HG02588 (cell line): ENCODE data around the gene PLSCR4.
"Not testable (repeated sequence)": the region's sequence is repeated elsewhere in the genome, so short reads cannot be mapped to it uniquely, and the experiment has no call there.

Experiments
- ATAC-seq: cut with Tn5 transposase; IDR thresholded peaks from one replicate; pipeline ENCODE4 v1.9.1; 2021; ENCODE audit warnings: mild to moderate bottlenecking, moderate library complexity; ENCODE audit not compliant: unreplicated experiment

PLSCR4 gene

GRCh38 chr3:146247911-146248310 is 3.0 kb downstream of the PLSCR4 start:
- no peak for ATAC-seq

DNA sequence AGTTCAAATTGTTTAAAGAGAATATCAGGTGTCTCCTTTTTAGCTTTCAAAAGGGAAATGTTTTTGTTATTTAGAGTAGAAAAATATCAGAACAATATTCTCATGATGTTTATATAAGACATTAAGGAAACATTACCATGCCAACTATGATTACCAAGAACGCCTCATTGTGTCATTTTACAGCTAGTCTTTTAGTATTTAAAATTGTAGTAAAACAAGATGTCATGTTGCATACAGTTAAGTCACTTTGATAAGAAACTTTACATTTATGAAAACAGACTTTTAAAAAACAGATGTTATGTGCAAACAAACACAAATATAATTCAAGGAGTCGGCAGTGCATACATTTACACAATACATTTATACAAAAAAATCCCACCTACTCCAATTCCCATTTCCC is 4.4 kb downstream of the PLSCR4 start:
- ATAC-seq = no peak

- ATAC-seq = no peak
Observed at GRCh38 chr3:146243559-146243958, 7.3 kb downstream of the PLSCR4 start.

- no peak for ATAC-seq
Observed at GRCh38 chr3:146241523-146242240, 9.2 kb downstream of the PLSCR4 start.

- no peak for ATAC-seq
Observed at GRCh38 chr3:146233487-146233886, 17.4 kb downstream of the PLSCR4 start.

GRCh38 chr3:146227486-146227885 is 23.4 kb downstream of the PLSCR4 start:
- no peak for ATAC-seq

DNA sequence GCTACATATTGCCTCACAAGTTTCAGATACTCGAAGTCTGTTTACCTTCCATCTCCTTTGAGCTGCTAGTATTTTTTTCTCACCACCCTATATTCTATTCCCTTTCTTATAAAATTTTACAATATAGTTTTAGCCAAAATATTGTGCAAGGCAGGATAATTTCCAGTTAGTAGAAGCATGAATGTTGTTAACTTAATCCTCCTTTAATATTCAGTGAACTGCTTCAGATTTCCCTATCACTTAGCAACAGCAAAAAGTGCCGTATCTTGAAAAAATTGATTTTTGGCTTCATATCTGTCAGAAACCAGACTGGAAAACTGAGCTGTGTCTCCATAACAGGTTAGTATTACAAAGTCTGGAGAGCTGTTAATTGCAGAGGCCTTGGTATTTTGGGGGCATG is 24.0 kb downstream of the PLSCR4 start:
- ATAC-seq = no peak

DNA sequence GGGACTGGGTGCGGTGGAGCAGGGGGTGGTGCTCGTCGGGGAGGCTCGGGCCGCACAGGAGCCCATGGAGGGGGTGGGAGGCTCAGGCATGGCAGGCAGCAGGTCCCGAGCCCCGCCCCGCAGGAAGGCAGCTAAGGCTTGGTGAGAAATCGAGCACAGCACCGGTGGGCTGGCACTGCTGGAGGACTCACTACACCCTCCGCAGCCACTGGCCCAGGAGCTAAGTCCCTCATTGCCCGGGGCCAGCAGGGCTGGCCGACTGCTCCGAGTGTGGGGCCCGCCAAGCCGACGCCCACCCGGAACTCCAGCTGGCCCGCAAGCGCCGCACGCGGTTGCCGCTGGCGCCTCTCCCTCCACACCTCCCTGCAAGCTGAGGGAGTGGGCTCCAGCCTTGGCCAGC is 25.4 kb downstream of the PLSCR4 start:
- not testable (repeated sequence) for ATAC-seq

DNA sequence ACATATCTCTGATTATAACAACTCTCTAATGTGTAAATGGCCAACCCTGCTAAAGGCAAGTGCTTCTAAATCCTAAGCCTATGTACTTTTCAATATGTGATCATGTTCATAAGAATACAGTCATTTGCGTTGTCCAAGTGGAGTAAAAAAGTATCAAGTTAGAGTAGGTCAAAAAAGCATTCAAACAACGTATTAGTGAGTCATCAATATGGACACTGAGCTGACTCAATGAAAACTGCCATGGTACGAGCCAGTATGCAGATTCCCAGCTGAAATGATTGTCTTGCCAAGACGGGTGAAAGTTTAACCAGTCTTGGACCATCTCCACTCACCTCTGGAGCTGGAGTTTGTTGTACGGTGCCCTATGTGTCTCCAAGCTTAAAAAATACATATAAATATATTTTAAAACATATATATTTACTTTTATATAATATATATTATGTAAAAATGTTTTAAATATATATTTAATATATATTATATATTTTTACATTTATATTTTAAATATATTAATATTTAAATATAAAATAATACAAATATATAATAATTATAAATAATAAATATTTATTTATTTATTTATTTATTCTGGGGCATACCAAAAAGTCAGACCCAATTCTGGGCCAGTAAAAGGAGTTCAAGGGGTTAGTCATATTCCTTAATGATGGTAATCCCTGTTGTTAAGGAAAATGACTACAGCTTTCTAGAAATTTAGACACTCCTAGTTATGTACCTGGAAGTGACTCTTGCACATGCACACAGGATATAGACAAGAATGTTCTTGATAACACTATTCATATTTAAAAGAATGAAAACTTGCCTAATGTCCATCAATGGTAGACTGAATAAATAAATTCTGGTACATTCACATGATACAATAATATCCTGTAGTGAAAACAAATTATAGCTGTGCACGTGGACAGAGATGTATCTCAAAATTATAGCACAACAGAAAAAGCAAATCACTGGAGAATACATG is 27.2 kb downstream of the PLSCR4 start:
- ATAC-seq = no peak

DNA sequence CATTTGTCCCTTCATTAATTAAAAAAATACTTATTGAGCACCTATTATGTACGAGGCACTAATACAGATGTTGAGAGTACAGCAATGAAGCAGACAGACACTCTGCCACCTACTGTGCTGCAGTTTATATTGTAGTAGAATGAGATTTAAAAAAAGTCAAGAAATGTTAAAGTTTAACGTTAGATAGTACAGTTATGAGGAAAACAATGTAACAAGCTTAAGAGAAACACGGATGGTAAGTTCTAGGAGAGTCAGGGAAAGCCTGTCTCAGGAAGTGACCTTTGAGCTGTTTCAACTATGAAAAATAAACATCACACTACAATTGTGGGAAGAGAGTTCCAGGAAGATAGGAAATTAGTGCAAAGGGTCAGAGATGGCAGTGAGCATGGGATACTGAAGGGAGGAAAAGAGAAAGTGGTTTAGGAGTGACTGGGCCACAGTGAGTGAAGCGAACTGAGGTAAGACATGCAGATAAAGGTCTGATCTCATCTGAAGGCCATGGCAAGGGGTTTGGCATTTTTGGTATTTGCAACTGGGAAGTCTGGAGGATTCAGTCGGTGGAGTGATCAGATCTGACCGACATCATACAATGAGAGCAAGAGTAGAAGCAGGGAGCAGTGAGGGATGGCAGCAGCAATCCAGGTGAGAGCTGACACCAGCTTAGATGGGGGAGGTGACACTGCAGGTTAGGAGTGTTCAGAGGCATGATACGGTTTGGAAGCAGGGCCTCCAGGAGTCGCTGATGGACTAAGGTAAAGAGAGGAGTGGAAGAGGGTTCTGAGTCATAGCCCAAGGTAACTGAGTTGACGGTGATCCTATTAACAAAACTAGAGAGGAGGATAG is 28.5 kb downstream of the PLSCR4 start:
- no peak for ATAC-seq

DNA sequence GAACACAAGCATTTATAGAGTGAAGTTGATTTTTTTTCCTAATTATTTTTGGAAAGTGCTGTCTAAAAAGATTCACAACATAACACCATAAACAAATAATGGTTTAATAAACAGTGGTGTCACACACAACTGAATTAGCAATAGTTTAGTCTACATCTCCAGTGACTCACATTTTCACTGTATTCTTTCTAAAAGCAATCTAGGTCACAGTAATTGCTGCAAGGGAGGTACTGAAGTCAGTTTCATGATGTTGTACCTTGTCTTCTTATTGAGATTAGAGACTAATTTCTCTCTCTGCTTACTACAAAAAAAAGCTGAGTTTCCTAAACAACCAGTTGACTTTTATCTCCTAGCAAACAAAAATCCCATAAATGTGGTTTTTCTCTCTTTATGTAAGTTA is 29.6 kb downstream of the PLSCR4 start:
- no peak for ATAC-seq

DNA sequence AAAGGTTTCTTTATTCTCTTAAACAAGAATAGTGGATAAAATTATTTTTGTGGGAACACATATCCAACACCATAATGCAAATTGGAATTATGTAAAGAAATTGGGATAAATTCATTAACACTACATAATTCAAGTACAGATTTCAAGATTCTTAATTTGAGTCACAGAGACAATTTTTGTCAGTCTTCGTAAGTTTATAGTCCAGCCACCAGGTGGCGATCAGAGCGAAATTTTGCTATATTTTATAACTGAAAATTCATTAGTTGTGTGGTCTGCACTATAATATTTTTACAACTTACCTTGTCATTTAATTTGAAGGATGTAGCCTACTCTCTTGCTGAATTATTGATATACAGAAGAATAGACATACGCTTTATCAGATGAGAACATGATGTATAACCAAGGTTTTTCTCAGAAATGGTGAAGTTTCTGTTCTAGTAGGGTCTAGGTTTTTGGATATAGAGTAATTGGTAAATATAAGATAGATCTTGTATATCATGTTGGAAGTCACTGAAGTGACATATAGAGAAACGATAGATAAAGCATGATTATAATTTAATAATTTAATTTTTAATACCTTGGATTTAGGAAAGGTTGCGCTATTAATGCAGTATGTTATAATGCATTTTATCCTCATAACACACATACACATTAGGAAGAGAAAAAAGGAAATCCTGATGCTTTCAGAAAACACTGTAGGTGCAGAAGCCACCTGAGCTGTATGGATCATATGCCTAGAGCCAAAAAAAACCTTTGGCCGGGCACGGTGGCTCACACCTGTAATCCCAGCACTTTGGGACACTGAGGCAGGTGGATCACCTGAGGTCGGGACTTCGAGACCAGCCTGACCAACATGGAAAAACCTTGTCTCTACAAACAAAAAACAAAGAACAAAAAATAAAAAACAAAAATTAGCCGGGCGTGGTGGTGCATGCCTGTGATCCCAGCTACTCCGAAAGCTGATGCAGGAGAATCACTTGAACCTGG is 31.7 kb downstream of the PLSCR4 start:
- ATAC-seq = no peak

- ATAC-seq = no peak
Observed at GRCh38 chr3:146217324-146217723, 33.6 kb downstream of the PLSCR4 start.

GRCh38 chr3:146214493-146214892 is 36.4 kb downstream of the PLSCR4 start:
- ATAC-seq = no peak

DNA sequence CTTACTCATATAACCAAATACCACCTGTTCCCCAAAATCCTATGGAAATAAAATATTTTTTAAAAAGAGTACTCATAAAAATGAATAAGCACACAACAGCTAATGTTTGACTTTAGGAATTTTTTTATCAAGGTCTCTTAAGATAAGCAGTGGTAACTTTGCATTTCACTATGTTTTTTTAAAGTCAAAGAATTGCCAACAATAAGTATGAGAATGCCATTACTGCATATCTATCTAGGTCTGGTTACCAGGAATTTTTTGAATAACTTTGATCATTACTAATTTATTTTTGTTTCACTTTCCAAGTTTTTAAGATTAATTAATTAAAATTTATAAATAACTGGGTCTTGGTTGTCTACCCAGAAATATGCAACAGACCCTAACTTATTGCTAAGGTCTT is 41.5 kb downstream of the PLSCR4 start:
- ATAC-seq = no peak

DNA sequence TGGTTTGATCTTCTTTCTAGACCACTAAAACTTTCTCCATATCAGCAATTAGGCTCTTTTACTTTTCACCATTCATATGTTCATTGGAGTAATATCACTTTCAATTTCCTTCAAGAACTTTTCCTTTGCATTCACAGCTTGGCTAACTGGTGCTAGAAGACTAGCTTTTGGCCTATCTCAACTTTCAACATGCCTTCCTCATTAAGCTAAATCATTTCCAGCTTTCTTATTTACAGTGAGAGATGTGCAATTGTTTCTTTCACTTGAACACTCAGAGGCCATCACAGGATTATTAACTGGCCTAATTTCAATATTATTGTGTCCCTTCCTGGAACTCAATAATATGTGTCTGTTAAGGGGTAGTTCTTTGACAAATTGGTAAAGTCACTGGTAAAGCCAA is 47.1 kb downstream of the PLSCR4 start:
- no peak for ATAC-seq

DNA sequence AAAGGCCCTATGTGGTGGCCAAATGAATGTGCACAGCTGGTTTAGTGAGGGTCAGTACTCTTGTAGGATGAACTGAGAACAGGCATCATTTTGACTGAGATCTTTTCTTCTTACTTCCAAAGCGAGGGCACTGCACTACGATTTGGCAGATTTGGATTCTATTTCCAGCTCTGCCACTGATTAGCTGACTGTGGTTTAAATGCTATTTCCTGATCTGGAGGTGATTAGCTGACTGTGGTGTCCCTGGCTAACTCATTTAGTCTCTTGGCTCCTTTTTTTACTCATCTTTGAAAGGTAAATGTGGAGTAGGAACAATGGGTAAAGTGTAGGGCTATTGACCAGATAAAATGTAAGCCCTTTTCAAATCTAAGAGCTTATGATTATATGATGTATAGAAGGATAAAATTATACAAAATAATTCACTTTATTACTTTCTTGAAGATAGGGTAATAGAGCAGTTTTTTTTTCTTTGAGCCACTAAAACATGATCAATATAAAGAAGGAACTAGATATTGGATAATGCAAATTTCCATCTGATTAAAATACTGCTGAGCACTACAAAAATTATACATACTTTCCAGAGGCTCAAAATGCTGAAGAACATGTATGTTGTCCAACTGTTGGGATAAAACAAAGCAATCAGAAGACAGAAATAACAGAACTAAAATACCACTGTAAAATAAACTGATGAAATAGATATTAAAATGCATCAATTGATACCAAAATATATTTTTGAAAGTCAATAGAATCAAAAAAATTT is 50.3 kb downstream of the PLSCR4 start:
- ATAC-seq = no peak

GRCh38 chr3:146199762-146200161 is 51.1 kb downstream of the PLSCR4 start:
- ATAC-seq = no peak

DNA sequence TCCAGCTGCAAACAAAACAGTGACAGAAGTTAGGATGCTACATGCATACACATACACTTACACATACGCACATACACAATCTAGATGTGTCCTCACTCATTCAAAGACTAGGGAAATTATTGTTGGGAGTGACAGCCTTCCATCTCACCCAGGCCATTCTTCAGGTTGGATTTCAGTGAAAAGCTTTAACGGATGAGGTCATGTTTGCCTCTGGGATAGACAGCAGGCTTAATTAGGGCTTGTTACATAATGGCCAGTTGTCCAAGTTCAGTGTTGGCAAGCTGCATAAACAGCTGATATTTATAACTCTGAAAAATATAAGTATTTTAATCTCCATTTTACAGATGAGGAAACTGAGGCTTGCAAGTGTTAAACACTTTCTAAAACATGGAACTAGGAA is 54.1 kb downstream of the PLSCR4 start:
- no peak for ATAC-seq
